Lung (tissue), 16 donors: ENCODE results near the gene PLCB3. TPM values are rescaled to one million over a fixed set of nuclear protein-coding genes. Genes with fewer than 3 reads are reported as not detected.
A peak's percentile ranks its signal among the peaks of the same experiment; 100 is the strongest.

ENCODE experiments used
- ATAC-seq: fragments of 200-7000 bp; cut with Tn5 transposase; one replicate; pipeline ENCODE4 v1.9.1; 2020; ENCODE audit warnings: moderate number of reproducible peaks; ENCODE audit not compliant: insufficient read depth, low FRiP score
- DNase-seq, 3 donors: peaks; one replicate each; pipeline ENCODE4 v3.0.0-alpha.2; 2013 to 2017
- H3K27ac ChIP-seq, 2 donors: one replicate each; pipeline ENCODE4 v1.5.1; 2013; ENCODE audit warnings: mild to moderate bottlenecking in 2 of 2, moderate library complexity in 2 of 2, control low read depth in 1 of 2, inconsistent platforms in 1 of 2, low read depth in 1 of 2, low read length in 1 of 2
- H3K27me3 ChIP-seq, 3 donors: one replicate each; pipeline ENCODE4 v1.5.1; 2013; ENCODE audit warnings: low read length in 2 of 3; ENCODE audit not compliant: control insufficient read depth in 3 of 3, insufficient read depth in 3 of 3
- H3K36me3 ChIP-seq, 4 donors: one replicate each; pipeline ENCODE4 v1.5.1; 2013; ENCODE audit warnings: low read length in 4 of 4, mild to moderate bottlenecking in 1 of 4, moderate library complexity in 1 of 4; ENCODE audit not compliant: control insufficient read depth in 4 of 4, insufficient read depth in 4 of 4
- H3K4me1 ChIP-seq, 5 donors: one replicate each; pipeline ENCODE4 v1.5.1; 2013; ENCODE audit warnings: low read length in 5 of 5, mild to moderate bottlenecking in 2 of 5, moderate library complexity in 1 of 5; ENCODE audit not compliant: control insufficient read depth in 5 of 5, insufficient read depth in 5 of 5
- H3K4me3 ChIP-seq: one replicate; pipeline ENCODE4 v1.5.1; 2013; ENCODE audit warnings: mild to moderate bottlenecking, control low read depth, moderate library complexity
- H3K9ac ChIP-seq, 2 donors: one replicate each; pipeline ENCODE4 v1.5.1; 2013; ENCODE audit warnings: low read length in 2 of 2, control low read depth in 1 of 2; ENCODE audit not compliant: insufficient read depth in 1 of 2
- H3K9me3 ChIP-seq, 4 donors: one replicate each; pipeline ENCODE4 v1.5.1; 2013; ENCODE audit warnings: low read length in 3 of 4, mild to moderate bottlenecking in 1 of 4, moderate library complexity in 1 of 4; ENCODE audit not compliant: control insufficient read depth in 4 of 4, insufficient read depth in 3 of 4
- WGBS, 2 donors: extraction: QIAGEN DNeasy Blood & Tissue Kit; methylation state at CpG; one replicate each; pipeline ENCODE4 v1.1.7; 2013; 5-methylcytosine and 5-hydroxymethylcytosine counted together
- long read RNA-seq, 5 donors: transcript quantifications; one replicate each; lab custom pipeline, GENCODE V29; 2026
- polyA plus RNA-seq, 2 donors: library from polyadenylated mRNA; stranded (reverse); fragments of 200-250 nt; gene quantifications; one replicate each; pipeline ENCODE4 v1.2.1, GENCODE V29; 2013
- total RNA-seq, 2 donors: library from RNA; depleted of rRNA in 1 of 2; stranded (reverse); fragments of >200 nt in 1 of 2; gene quantifications; one replicate each; pipeline ENCODE4 v1.2.1, GENCODE V29; 2014 to 2021
- TF ChIP-seq, protein P1 (sequence below): IDR thresholded peaks from 2 replicates; pipeline ENCODE4 v1.5.1; 2012; ENCODE audit warnings: mild to moderate bottlenecking; ENCODE audit errors: control extremely low read depth, extremely low read depth
- donor health status: control.
- donor health status: control.
- donor health status: Bipolar disorder and iron deficiency.
- donor health status: healthy.
- donor health status: DM: yes; HTN: yes; CAD: no.

PLCB3 gene
- 10 to 100 TPM; 18.2 to 32.0 TPM for total RNA-seq
- polyA plus RNA-seq: 10 to 100 TPM; 15.0 to 17.1 TPM
- long read RNA-seq, donor 1, full-length matches to known transcripts: 5 of 5 reads
- long read RNA-seq, donor 1, partial matches to known transcripts: 0 of 5 reads
- long read RNA-seq, donor 1, other reads (novel, unspliced or antisense): 0 of 5 reads
- long read RNA-seq, donor 2: 0 reads
- long read RNA-seq, donor 3: 0 reads
- long read RNA-seq, donor 4: 0 reads
- long read RNA-seq, donor 5: 0 reads

DNA sequence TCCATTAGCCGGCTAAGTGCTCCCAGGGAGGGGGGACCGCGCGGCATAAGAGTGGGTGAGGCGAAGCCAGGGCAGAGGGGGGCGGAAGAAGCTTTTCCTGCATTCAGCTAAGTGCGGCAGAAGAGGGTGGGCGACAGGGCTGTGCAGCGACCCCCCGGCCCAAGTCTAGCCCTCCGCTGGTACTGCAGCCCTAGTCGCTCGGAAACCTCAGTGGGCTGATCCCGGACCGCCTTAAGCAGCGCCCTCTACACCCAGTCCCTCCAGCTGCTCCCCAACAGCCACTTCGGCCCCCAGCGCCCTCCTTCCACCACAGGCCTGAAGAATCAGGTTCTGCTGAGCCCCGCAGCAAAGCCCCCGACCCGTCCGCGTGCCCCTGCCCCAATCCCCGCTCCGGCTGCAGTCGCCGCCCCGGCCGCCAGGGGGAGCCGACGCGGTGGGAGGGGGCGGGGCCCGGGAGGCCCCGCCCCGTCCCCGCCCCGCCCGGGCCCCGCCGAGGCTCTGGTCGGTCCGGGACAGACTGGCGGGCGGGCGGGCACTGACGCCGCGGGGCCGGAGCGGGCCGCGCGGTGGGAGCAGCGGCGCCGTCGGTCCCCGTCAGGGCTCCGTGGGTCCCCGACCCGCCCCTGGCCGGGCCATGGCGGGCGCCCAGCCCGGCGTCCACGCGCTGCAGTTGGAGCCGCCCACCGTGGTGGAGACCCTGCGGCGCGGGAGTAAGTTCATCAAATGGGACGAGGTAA is at the start of gene PLCB3:
PLCB3 (plus strand) TSS at position 515 of the 737 bp plus-strand sequence; CDS start at position 635, 120 bp downstream.
- Histone ChIP-seq H3K36me3 (peaks cover 0 to 17% (median 2%) of the 10 kb centered on the region in 4 donors), H3K4me3 (peak within 1 kb of the TSS; percentile 62), H3K9ac (peak within 1 kb of the TSS in 1 of 2 donors; percentile 58), H3K27me3 (no peaks in the 10 kb centered on the region), H3K27ac (peak within 1 kb of the TSS; percentile 24 to 63), H3K4me1 (peaks cover 0 to 26% (median 9%) of the 10 kb centered on the region in 5 donors), H3K9me3 (no peaks in the 10 kb centered on the region)
- DNase-seq (peak; percentile 44 to 70 (median 49)), ATAC-seq (peak; percentile 73)
- 1% methylated on average over 63 to 75 of the region's 75 CpGs for WGBS, 2 donors
- TF ChIP-seq, protein P1, sequence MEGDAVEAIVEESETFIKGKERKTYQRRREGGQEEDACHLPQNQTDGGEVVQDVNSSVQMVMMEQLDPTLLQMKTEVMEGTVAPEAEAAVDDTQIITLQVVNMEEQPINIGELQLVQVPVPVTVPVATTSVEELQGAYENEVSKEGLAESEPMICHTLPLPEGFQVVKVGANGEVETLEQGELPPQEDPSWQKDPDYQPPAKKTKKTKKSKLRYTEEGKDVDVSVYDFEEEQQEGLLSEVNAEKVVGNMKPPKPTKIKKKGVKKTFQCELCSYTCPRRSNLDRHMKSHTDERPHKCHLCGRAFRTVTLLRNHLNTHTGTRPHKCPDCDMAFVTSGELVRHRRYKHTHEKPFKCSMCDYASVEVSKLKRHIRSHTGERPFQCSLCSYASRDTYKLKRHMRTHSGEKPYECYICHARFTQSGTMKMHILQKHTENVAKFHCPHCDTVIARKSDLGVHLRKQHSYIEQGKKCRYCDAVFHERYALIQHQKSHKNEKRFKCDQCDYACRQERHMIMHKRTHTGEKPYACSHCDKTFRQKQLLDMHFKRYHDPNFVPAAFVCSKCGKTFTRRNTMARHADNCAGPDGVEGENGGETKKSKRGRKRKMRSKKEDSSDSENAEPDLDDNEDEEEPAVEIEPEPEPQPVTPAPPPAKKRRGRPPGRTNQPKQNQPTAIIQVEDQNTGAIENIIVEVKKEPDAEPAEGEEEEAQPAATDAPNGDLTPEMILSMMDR: peak; percentile 35

DNA sequence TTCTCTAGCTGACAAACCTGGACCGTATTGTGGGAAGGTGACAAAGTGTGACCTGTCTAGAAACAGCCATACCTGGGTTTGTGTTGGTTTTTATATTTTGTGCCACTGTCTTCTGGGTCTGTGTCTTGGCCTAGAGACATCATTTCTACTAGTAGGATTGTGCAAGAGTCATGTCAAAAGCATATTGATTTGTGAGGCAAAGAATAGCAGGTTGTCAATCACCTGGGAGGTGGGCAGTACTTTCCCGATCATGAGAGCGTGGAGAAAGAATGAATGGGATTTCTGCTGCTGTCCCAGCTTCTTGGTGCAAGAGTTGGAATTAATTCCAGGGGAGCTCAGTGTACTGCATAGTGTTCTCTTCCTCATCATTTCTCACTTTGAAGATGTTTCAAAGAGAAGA is 49.8 kb upstream of the PLCB3 start:
- Histone ChIP-seq H3K4me1 (peaks cover 0 to 5% (median 0%) of the 10 kb centered on the region in 5 donors), H3K36me3 (peaks cover 32 to 50% (median 46%) of the 10 kb centered on the region in 4 donors), H3K4me3 (no peak overlapping the region), H3K27ac (no peak overlapping the region), H3K9ac (no peak overlapping the region), H3K27me3 (no peaks in the 10 kb centered on the region), H3K9me3 (no peaks in the 10 kb centered on the region)
- WGBS, 2 donors: 82 to 91% methylated on average over 3 of the region's 3 CpGs
- DNase-seq: no peak
- TF ChIP-seq, protein P1: no peak
- ATAC-seq: no peak

DNA sequence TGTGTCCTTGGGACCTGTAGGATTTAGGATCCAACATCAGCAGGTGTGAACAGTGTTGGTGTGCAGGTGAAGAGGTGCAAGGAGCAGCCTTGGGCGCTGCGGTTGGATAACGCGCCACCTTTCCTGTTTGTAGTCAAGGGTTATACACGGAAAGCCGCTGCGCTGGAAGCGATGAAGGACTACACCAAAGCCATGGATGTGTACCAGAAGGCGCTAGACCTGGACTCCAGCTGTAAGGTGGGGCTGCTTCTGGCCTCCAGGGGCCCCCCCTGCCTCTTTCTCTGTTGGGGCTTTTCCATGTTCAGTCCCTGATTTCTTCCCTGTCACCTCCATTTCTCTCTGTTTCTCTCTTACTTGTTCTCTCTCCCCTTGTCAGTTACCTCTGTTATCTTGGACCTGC is 48.3 kb upstream of the PLCB3 start:
- TF ChIP-seq, protein P1: no peak
- Histone ChIP-seq H3K36me3 (peaks cover 21 to 42% (median 36%) of the 10 kb centered on the region in 4 donors), H3K27me3 (no peaks in the 10 kb centered on the region), H3K4me1 (peaks cover 0 to 15% (median 0%) of the 10 kb centered on the region in 5 donors), H3K27ac (no peak overlapping the region), H3K9ac (no peak overlapping the region), H3K9me3 (no peaks in the 10 kb centered on the region), H3K4me3 (no peak overlapping the region)
- ATAC-seq: no peak
- 93 to 94% methylated on average over 9 of the region's 9 CpGs for WGBS, 2 donors
- DNase-seq: no peak
